GM10266 (cell line): ENCODE results near the gene EXOC6B.

Experiments
- DNase-seq: peaks from one replicate; pipeline ENCODE4 v3.0.0; 2012; ENCODE audit errors: extremely low spot score
- TF ChIP-seq, protein P1 (sequence below): IDR thresholded peaks from 2 replicates; pipeline ENCODE4 v1.5.1; 2012; ENCODE audit warnings: mild to moderate bottlenecking, low read depth; ENCODE audit not compliant: control insufficient read depth, insufficient read depth; ENCODE audit errors: missing control alignments

Gene EXOC6B

GRCh38 chr2:72134997-72135800 lies 690.6 kb downstream of the EXOC6B start:
- TF ChIP-seq, protein P1, sequence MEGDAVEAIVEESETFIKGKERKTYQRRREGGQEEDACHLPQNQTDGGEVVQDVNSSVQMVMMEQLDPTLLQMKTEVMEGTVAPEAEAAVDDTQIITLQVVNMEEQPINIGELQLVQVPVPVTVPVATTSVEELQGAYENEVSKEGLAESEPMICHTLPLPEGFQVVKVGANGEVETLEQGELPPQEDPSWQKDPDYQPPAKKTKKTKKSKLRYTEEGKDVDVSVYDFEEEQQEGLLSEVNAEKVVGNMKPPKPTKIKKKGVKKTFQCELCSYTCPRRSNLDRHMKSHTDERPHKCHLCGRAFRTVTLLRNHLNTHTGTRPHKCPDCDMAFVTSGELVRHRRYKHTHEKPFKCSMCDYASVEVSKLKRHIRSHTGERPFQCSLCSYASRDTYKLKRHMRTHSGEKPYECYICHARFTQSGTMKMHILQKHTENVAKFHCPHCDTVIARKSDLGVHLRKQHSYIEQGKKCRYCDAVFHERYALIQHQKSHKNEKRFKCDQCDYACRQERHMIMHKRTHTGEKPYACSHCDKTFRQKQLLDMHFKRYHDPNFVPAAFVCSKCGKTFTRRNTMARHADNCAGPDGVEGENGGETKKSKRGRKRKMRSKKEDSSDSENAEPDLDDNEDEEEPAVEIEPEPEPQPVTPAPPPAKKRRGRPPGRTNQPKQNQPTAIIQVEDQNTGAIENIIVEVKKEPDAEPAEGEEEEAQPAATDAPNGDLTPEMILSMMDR: no peak
- no peak for DNase-seq

GRCh38 chr2:72134408-72134996 lies 691.3 kb downstream of the EXOC6B start:
- TF ChIP-seq, protein P1: no peak
- DNase-seq: no peak

- DNase-seq: no peak
- TF ChIP-seq, protein P1: no peak
Measured at GRCh38 chr2:72133721-72134407, 692.0 kb downstream of the EXOC6B start.

- TF ChIP-seq, protein P1: no peak
- DNase-seq: no peak
Measured at GRCh38 chr2:72132981-72133720, 692.7 kb downstream of the EXOC6B start.

- DNase-seq: no peak
- TF ChIP-seq, protein P1: no peak
Measured at GRCh38 chr2:72131916-72132841, 693.7 kb downstream of the EXOC6B start.

- TF ChIP-seq, protein P1: no peak
- DNase-seq: no peak
Measured at GRCh38 chr2:72131371-72131891, 694.4 kb downstream of the EXOC6B start.
